Effector CD4-positive, alpha-beta T cell (primary cell): Measurements from ENCODE around the gene PXK.
"Not testable (repeated sequence)": the region's sequence is repeated elsewhere in the genome, so short reads cannot be mapped to it uniquely, and the experiment has no call there.

Experiments
- DNase-seq: peaks from one replicate; pipeline ENCODE4 v3.0.0-alpha.2; 2020

The PXK gene

DNA sequence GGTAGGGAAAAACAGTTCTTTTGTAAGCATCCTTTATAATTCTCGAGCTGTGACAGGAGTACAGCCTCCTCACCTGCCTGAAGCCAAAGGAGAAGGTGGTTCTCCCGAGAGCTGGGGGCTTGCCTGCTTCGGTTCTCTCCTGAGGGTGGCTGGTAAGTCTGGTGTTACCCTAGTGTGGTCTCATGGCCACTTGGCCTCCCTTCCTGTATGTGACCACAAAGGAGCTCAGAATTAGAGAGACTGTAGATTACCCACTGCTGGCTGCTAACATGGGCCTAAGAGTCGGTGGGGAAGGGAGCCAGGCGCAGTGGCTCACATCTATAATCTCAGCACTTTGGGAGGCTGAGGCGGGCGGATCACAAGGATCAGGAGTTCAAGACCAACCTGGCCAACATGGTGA, 88.3 kb downstream of the PXK start:
- no peak for DNase-seq

DNA sequence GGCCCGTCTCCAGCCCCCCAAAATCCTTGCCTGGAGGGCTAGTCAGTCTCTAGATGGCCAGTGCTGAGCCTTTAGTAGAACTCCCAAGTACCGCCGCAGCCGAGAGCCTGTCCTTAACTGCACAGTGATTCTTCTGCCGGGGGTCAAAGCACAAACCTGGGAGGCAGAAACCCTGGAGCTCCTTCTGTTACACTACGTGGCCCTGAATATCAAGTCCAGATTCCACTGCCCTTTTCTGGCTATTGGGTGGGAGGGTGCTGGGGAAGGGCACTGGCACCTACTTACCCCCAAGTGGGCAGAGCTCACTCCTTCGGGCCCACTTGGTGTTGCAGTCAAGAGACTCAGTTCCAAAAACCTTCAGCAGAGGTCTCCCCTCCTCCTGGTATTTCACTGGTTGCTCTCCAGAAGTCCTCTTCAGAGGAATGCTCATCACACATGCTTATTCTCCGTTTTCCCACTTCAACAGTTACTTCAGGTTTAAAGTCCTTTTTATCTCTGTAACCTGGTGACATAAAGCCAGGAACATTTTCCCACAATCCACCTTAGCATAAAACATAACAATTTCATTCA, 90.1 kb downstream of the PXK start:
- DNase-seq: no peak

DNA sequence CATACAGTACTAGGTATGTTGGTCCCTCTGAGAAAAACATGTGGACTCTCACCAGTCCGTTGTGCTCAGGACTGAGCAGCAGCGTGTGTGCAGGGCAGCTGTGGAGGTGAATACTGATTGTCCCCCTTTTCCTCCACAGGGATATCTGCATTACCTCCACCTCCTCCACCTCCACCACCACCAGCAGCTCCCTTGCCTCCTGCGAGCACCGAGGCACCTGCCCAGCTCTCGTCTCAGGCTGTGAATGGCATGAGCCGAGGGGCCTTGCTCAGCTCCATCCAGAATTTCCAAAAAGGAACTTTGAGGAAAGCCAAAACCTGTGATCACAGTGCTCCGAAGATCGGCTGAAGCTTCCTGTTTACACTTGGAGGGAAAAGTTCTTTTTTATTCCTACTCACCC, 91.9 kb downstream of the PXK start:
- no peak for DNase-seq

DNA sequence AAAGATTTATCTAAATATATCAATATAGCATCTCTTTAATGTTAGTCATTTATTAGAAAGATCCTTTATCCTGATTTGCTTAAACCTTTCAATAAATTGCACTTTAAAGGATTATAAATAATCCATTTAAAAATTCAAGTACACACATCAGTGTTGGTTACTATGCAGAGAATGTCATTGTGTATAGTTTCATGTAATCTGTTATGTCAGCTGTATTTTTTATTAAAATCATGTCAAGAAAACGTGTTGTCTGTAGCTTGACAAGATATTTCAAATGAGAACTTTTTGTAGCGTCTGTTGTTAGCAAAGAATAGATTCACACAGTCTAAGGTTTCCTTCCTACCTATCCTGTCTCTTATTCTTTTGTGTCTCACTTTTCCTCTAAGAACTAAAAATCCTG, 93.1 kb downstream of the PXK start:
- no peak for DNase-seq

DNA sequence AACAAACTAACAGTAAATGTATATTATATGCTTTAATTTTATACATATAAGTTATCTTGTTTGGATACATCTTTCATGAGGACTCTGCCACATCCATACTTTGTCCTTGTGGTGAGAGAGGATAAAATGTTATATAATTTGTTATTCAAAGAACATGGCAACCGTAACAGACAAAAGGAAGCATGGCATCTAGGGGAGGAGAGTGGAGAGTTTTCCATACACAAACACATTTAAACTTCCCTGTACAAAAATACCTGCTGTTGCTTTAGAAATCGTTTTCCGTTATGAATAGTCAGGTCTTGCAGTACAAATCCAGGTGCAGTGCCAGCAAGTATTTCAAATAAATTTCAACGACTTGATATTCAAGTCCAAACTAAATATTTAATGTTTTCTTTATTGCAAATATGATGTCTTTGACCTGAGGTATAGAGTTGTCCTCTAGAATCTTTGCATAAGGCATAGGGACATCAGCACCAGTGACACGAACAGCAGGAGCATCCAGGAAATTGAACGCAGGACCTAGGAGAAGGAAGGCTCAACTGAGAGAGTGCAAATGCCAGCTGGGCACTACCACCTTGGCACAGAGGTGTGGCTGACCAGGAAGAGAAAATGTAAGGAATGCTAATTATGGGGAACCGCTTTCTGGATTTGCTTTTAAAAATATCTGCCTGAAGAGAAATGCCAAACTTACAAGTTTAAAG, 95.1 kb downstream of the PXK start:
- no peak for DNase-seq

DNA sequence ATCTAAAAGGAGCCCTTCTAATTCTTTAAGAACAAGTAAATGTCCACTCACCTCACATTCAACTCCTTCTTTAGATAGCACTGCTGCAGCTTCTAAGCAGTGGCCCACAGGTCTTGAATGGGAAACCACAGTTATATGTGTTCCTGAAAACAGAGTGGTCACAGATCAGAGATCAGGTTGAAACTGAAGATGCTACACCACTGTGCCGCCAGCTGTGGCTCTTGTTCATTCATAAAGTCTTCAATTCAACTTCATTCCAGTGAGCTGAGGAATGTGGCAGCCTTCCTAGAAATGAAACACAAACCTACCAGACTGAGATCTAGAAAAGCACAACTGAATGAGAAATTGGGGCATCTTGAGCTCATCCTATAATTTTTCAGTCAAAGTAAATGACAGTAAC, 97.0 kb downstream of the PXK start:
- DNase-seq: no peak

DNA sequence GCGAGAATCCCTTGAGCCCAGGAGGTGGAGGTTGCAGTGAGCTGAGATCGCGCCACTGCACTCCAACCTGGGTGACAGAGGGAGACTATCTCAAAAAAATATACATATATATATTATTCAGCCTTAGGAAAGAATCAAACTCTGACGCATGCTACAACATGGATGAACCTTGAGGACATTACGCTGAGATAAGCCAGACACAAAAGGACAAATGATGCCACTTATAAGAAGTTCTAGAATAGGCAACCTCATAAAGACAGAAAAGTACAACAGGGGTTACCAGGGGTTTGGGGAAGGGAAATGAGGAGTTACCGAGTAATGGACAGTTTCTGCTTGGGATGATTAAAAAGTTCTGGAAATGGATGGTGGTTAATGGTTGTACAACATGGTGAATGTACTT, 100.2 kb downstream of the PXK start:
- no peak for DNase-seq

DNA sequence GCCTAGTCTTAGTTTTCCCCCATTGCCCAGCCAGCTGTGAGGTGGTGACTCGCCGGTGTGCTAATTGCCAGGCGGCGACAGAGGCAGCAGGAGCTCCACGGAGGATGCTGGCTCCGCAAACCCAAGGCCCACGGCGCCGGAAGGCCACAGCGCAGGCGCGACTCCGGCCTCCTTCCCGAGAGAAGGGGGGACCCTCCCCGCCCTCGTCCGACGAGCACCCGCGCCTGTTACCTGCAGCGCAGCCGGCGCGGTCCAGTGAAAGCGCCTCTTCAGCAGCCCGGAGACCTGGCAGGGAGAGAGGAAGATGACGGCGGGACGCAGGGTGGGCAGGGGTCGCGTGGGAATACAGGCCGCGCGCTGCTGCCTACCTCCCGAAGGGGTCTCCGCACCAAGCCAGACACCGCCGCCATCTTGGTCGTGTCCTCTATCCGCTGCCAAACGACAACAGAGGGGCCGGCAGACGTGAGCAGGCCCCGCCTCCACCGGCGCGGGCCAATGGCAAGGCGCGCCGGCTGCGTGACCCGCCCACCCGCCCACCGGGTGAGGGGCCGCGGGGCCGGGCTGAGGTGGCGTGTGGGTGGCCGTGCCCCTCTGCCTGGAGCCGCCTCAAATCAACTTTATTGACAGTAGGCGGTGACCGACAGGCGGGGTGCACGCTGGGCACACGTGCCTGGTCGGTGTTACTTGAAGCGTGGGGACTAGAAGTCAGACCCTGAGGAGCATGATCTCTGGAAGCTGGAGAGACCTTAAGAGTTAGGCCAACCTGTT, 100.9 kb downstream of the PXK start, which contains the start of gene PDHB:
PDHB (minus strand) TSS at position 433 of the 768 bp plus-strand sequence; CDS start at position 410, 23 bp downstream.
- peak; percentile 81 for DNase-seq

DNA sequence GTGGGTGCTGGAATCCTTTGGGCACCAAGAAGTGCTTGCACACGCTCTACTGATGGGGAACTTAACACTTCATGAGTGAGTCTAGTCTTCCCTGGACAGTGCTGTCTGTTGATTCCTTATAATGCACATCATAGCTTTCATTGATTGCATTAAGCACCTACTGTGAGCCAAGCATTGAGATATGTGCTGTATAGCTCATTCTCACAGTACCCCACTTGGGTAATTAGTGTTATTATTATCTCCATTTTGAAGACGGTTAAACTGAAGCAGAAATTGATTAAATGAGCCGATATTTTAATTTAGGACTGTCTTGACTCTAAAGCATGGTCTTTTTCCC, 101.4 kb downstream of the PXK start:
- DNase-seq: no peak

DNA sequence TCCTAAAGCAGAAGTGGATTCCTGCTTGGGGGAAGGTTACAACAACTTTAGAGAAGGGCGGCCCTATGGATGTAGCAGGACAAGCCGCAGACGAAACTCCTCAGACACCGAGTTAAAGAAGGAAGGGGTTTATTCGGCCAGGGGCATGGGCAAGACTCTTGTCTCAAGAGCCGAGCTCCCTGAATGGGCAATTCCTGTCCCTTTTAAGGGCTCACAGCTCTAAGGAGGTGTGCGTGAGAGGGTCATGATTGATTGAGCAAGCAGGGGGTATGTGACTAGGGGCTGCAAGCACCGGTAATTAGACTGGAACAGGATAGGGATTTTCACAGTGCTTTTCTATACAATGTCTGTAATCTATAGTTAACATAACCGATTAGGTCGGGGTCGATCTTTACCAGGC, 101.8 kb downstream of the PXK start:
- no peak for DNase-seq

DNA sequence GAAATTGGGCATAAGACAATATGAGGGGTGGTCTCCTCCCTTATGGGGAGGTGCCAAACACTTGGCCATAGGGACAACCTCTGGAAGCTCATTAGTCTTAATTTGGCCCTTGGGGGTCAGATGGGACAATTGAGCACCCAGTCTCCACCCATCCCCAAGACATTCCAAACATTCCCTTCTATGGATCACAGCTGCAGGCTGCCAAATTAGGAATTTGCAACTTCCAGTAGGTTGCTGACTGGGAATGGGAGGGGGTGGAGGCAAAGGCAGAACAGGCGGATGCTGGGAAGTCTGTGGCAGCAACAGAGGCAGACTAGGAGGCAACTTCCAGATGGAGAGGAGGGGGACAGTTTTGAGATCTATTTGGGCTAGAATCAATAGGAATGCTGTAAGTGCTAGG, 102.3 kb downstream of the PXK start:
- no peak for DNase-seq

DNA sequence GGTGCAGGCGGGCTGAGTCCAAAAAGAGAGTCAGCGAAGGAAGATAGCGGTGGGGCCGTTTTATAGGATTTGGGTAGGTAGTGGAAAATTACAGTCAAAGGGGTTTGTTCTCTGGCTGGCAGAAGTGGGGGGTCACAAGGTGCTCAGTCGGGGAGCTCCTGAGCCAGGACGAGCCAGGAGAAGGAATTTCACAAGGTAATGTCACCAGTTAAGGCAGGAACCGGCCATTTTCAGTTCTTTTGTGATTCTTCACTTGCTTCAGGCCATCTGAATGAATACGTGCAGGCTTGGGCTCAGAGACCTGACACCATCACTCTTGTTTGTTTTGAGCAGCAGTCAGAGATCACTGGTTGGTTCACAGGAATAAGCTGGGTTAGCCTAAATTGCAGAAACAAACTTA, 104.6 kb downstream of the PXK start:
- not testable (repeated sequence) for DNase-seq

DNA sequence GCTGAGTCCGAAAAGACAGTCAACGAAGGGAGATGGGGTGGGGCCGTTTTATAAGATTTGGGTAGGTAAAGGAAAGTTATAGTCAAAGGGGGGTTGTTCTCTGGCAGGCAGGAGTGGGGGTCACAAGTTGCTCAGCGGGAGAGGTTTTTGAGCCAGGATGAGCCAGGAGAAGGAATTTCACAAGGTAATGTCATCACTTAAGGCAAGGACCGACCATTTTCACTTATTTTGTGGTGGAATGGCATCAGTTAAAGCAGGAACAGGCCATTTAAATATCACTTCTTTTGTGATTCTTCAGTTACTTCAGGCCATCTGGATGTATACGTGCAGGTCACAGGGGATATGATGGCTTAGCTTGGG, 108.3 kb downstream of the PXK start:
- not testable (repeated sequence) for DNase-seq

DNA sequence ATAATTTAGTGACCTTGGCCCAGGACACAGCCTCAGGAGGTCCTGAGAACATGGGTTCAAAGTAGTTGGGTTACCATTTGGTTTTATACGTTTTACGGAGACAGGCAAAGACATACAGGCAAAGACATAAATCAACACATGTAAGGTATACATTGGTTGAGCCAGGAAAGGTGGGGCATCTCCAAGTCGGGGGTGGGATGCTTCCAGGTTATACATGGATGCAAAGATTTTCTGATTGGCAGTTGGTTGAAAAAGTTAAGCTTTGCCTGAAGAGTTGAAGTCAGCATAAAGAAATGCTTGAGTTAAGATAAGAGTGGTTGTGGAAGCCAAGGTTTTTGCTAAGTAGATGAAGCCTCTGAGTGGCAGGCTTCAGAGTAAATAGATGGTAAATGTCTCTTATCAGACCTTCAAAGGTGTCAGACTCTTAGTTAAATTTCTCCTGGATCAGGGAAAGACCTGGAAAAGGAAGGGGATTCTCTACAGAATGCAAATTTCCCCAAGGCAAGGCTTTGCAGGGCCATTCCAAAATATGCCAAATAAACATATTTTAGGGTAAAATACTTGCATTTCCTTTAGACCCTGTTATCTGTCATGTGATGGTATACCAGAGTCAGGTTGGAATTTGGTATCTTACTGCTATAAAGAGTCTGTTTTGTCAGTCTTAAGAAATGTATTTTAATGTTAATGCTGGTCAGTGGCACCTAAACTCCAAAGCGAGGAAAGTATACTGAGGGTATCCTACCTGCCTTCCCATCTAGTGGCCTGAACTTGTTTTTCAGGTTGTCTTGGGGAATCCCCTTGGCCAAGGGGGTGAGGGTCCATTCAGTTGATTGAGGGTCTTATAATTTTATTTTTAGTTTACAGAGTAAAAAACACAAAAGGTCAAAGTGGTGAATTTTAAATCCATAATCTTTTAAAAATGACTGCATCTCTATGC, 109.1 kb downstream of the PXK start:
- DNase-seq: no peak

DNA sequence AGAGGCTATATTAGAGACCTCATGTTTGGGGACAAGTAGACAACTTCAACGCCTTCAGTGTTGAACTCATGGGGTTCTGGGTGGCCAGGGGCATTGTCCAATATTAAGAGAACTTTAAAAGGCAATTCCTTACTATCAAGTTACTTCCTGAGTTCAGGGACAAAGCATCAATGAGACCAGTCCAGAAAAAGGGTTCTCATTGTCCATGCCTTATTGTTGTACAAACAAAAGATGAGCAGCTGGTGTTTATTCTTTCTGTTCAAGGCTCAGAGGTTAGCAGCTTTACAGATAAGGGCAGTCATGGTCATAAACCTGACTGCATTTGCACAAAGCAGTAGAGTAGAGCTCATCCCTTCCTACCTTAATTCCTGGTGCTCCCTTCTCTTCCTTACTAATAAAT, 119.5 kb downstream of the PXK start:
- no peak for DNase-seq

DNA sequence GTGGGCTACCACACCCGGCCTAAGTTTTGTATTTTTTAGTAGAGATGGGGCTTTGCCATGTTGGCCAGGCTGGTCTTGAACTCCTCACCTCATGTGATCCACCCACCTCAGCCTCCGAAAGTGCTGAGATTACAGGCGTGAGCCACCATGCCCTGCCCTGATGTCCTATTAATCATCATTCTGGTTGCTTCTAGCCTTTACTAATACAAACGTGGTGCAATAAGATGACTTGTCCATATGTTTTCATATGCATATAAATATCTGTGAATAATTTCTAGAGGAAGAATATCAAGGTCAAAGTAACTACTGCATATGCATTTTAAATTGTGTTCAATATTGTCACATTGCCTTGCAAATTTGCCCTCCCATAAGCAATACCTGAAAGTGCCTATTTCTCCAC, 126.5 kb downstream of the PXK start:
- DNase-seq: no peak

DNA sequence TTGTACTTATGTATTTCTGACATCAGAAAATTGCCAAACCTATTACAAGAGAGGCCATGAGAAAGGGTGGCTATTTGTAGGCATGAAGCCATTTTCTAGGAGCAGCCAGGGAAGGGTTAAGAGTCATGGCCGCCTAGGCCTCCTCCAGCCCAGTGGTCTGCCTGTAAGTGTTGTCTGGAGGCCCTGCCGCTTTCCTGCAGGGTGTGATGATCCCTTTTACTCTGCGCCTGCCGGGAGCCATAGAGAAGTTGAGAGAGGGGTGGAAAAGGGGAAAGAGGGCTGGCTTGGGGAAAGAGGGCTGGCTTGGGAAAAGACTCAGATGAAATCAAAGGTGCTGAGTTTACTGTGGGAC, 130.1 kb downstream of the PXK start:
- DNase-seq: no peak

DNA sequence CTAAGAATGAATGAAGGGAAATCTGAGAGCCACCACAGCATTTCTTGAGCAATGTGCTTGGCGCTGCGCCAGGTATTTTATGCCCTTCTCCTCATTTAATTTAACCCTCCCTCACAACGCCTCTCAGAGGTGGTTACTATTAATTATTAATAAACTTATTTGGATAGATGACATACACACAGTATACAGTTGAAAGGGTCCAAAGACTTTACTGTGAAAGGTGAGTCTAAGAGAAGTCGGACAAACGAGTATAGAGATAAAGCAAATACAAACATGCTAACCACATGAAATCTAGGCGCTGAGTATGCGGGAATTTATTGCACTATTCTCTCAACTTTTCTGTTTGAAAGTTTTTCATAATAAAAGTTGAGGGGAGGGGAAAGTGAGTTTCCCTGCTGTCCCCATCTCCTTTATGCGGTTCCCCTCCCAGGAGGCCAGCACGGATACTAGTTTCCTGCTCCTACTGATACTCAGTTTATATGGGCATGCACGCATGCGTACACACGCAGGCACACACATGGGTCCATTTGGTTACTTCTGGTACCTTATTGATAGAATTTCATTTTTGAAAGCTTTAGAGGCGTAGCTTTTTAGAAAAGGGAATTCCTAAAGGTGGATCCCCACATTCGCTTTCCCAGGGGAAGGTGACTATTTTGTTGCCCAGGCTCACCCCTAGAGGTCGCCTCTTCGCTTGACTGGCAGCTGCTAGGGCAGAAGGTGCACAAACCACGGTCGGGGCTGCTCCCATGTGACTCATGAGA, 130.7 kb downstream of the PXK start:
- DNase-seq: peak; percentile 34

DNA sequence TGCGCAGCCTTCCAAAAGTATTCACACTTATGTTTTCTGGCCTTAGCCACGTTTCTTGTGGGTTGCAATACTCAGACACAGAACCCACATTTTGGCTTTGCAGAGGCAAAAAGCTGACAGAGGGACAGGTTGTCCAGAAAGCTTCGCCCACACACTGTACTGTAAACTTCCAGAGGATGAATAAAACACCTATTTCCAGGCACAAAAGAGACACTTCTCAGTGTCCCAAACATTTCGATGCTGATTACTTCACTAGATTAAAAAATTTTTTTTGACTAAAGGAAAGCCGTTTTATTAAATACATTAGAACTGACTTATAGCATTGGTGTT, 131.2 kb downstream of the PXK start:
- DNase-seq: no peak

DNA sequence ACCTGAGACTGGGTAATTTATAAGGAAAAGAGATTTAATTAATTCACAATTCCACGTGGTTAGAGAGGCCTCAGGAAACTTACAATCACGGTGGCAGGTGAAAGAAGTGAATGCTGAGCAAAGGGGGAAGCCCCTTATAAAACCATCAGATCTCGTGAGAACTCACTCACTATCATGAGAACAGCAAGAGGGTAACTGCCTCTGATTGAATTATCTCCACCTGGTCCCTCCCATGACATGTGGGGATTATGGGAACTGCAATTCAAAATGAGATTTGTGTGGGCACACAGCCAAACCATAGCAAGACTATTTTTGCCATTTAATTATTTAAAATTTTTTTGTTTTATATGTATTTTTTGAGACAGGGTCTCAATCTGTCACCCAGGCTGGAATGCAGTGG, 132.2 kb downstream of the PXK start:
- no peak for DNase-seq

DNA sequence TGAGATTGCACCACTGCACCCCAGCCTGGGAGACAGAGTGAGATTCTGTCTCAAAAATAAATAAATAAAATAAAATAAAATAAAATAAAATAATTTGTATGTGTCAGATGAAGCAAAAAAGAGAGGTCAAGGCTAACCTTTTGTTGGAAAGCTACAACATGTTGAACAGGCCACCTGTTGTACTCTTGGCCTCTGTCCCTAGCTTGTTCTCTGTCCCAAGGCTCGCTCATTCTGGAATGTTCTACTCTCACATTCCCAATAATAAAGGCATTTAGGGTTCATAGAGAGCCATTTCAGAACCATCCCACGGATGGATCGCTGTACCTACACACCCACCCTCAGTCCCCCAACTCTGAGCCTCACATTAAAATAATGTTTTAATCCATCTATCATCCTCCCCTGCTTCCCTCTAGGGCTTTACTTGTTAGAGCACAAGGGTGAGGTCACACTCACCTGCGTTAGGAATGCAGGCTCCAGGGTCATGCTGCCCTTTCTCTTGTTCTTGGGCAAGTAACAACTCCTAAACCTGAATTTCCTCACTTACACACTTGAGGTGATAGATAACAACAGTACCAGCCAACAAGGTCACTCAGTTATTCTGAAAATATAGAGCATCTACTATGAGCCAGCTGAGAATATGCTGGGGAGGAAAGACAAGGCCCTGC, 134.3 kb downstream of the PXK start:
- no peak for DNase-seq

DNA sequence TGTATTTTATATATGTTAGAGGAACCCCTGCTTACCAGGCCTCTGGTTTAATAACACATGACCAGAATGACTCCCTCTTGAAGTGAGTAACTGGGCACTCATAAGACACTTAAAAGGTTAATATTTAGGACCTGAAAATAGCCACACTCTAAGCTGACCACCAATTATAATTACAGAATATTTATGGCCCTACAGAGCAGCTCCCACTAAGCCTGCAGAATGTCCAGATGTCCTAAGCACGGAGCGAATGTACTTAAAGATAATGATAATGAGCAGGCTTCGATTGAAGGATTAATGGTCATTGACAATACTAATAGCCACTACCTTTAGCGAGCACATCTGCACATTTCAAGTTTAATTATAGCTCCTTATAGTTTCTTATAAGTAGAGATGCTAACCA, 136.4 kb downstream of the PXK start:
- no peak for DNase-seq
